Effector CD8-positive, alpha-beta T cell (primary cell): ENCODE data around the gene LRRC1.
A peak's percentile ranks its signal among the peaks of the same experiment; 100 is the strongest.
"Not testable (repeated sequence)": the region's sequence is repeated elsewhere in the genome, so short reads cannot be mapped to it uniquely, and the experiment has no call there.

Source experiments
- DNase-seq: peaks from one replicate; lab custom pipeline; 2025; lab: John Stamatoyannopoulos, UW
- total RNA-seq, 4 experiments: gene quantifications; one replicate each; lab custom pipeline; 2026; lab: John Stamatoyannopoulos, UW

The LRRC1 gene
- 5.3 to 8.9 (median 6.5) reads per million in 4 experiments for total RNA-seq

DNA sequence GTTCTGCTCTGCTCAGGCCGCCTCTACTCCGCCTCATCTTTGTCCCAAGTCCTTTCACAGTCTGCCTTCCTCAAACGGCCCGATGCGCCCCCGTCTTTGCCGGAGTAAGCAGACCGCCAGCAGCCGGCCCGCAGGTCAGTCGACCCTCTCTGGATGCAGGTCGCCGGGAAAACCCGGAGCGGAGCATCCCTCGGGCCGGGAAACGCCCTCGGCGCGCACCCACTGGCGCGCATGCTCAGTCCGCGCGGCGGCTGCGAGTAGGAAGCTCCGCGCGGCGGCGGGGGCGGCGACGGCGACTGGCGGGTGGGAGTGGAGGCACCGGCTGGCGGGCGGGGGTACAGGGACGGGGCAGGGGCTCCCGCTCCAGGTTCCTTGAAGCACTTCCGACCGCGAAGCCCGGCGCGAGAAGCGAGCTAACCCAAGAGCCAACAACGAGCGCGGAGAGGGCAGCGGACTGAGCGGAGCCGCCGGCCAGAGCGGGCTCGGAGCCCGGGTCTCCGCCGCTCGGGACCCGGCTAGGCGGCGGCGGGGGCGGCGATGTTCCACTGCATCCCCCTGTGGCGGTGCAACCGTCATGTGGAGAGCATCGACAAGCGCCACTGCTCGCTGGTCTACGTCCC, at the start of gene LRRC1:
Gene LRRC1, plus strand, starts transcription at position 286 of the 620 bp plus-strand sequence. Its CDS starts 252 bp downstream, at position 538.
- peak; percentile 75 for DNase-seq

DNA sequence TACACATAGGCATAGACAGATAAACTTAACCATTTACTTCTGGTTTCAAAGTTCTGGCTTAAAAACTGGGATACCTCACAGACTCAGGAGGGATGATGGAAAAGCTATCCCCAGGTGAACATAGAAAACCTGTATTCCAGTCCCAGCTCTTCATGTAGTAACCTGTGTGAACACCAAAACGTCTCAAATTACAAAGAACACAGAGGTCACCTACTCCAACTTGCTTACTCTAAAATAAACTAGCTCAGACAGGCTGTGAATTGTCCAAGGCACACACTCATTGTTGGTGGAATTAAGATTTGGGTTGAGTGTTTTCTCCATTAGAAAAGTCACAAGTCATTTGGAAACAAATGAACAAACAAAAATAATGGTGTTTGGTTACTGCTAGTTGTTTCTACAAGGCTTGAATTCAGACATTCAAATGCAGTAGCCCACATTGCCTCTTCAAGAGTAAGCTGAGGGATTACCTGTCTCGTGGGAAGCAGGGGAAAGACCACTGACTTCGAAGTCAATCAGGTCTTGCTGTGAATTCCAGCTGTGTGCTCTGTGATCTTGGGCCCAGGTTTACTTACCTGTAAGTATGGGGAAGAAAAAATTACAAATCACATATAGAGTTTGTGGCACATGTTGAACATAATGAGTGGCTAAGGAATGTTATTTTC, 48.2 kb upstream of the LRRC1 start:
- DNase-seq, result no peak

DNA sequence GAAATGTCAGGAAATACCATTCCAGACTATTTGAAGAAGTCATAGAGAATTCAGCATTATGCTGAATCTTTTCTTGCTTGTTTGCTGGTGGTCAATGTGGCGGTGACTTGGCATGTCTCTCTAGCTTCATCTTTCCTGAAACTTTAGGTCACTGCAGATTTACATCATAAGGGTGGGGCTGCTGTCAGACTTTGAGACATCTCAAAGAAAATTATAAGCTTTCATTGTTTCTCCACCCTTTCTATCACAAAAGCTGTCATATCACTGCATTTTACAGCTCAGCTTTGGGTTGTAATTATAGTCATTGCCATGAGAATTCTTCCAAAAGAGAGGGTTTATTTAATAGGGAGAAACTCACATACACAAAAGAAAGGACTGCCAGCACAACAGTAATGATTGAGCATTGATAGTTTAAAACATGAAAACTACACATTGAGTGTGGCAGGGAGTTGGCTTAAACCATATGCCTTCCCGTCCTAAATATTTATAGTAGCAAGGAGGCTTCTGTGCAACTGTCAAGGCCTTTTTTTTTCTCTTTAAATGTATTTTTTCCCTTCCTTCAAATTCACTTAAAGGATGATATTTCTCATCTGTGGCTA, 44.7 kb upstream of the LRRC1 start:
- no peak for DNase-seq

DNA sequence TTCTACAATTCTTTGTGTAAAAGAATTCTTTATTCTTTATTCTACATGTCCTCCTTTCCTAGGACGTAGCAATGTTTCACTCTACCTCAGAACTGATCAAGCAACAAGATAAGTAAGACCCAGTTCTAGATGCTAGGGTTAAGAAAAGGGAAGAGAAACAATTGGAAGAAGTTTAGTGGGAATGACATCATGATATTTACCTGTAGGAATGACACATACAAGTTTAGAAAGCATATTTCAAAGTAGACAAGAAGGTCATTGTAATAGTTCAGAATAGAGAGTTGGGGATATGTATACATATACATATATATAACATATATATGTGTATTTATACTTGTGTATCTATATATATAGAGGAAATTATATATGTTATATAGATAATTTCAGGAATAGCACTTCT, 43.4 kb upstream of the LRRC1 start:
- DNase-seq, result no peak

DNA sequence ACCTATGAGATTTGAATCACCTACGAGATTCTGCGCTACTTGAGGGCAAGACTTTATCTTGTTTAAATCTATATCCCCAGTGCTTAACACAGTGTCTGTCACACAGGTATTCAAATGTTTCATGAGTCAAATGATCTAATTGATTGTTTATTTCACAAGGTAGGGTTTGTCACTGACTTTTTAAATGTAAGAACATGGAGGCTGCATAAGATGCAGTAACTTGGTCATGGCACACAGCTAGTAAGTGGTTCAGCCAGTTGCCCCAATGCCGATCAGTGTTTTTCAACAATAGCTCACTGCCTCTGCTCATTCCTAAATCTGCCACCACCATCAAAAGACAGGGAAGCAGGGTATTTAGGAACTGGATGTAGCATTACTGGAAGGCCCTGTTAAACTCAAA, 42.4 kb upstream of the LRRC1 start:
- DNase-seq, result no peak

DNA sequence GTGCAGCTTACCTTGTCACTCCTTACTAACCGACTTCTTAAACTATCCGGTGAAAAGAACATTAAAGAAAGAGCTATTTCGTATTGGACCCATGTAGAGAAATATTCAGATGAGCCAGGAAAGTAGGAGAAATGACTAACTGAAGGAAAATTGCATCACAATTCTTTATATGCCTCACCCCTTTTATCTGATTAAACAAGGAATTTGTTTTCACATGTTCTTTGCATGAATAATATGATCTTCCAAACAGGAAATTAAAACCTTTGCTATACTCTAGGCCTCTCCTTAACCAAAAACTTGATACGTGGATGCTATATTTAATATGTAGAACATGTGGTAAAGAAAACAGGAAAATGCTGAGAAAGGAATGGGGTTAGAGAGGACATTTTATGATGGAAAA, 41.9 kb upstream of the LRRC1 start:
- DNase-seq, result no peak

DNA sequence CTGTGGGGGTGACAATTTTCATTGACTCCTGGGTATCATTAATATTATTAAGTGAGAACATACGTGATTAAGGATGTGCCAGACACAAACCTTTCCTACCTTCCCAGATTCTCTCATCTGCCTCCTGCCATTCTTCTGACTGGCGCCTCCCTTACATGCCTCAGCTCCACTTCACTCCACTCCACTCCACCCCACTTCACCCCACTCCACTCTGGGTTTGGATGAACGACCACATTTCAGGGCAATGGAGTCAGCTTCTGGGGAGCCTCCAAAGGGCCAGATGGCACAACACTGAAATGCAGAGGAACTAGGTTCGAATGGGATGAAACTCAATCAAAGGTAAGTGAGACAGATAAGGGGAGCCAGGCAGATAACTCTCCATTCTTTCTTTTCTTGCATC, 40.5 kb upstream of the LRRC1 start:
- no peak for DNase-seq

DNA sequence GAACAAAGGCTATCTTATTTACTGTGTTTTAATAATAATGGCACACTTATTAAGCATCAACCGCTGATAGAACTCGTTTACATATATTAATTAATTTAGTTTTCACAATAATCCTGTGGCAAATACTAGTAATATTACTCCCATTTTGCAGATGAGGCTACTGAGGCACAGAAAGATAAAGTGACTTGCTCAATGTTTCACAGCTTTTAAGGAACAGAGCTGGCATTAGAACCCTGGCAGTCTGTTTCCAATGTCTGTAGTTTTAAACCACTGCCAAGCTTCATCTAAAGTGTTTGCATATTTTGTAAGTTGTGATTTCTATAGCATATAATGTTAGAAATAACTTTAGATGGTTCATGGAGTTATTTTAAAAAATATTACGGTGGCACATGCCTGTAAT, 38.4 kb upstream of the LRRC1 start:
- no peak for DNase-seq

DNA sequence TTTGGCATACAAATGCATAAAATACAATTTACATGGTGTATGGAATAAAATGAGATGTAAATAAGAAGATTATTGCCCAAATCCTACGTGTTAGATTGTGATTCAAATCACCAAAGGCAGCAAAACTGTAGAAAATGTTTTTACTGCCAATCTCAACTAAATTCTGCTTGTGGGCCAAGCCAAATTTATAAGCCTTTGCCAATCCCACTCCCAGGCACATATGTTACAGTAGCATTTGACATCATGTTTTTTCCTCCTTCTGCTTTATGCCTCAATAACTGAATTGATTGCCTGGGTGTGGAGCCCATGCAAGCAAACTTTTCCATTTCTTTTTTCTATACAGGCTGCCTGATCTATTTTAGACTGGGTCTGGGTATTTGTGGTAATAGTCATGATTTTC, 36.3 kb upstream of the LRRC1 start:
- no peak for DNase-seq

DNA sequence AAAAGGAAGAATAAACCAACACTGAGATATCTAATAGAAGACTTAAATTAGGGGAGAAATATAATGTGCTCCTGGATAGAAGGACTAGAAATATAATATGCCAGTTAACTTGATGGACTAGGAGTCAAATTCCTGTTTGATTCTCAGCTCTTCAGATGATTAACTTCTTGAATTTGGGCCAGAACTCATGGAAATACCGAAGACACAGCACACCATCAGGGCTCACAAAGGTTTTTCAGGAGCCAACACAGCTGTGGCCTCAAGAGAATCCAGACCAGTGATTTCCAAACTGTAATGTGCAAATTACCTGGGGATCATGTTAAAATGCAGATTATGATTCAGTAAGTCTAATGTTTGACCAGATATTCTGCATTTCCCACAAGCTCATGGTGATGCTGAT, 33.8 kb upstream of the LRRC1 start:
- DNase-seq, result no peak

DNA sequence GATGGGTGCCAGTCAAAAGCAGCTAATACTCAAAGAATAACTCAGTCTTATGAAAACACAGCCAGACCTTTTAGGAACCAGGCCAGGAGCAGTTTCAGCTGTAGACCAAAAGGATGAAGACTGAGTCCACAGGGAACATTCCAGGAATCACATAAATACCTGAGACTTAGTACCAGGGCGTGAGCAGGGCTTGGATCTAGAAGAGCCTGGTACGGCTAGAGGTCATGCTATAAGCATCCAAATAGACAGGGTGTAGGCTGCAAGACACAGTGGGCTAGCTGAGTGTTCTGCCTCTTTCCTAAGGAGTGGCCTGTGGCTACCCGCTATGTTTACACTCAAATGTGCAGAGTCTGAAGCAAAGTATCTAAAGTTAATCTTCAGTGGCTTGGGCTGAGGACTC, 29.5 kb upstream of the LRRC1 start:
- DNase-seq, result no peak

DNA sequence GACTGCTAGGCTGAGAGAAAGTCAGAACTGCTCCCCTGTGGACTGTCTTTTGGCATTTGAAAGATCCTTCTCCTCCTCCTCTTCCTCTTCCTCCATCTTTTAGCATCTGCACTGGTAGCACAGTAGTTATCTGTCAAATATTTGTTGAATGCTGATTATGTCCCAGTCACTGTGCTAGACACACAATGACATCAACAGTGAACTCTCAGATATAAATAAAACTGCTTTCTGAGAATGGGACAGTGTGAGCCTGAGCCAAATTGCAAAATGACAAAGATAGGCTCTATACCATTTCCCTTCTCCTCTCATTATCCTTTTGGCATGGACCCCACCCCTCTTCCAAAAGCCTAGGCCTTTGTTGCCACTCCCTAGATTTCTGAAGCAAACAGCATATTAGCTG, 27.9 kb upstream of the LRRC1 start:
- no peak for DNase-seq

DNA sequence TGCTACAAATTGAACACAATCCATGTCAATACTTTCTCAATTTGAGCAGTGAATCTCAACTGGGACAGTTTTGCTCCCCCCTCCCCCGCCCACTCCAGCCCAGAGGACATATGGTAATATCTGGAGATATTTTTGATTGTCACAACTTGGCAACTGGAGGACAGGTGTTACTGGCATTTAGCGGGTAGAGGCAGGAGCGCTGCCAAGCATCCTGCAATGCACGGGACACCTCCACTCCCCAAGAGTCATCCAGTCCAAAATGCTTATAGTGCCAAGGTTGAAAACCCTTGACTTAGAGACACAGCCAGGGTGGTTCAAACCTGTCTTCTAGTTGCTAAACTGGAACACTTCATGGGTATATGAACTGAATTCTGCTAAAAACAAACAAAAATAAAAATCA, 26.9 kb upstream of the LRRC1 start:
- DNase-seq, result no peak

DNA sequence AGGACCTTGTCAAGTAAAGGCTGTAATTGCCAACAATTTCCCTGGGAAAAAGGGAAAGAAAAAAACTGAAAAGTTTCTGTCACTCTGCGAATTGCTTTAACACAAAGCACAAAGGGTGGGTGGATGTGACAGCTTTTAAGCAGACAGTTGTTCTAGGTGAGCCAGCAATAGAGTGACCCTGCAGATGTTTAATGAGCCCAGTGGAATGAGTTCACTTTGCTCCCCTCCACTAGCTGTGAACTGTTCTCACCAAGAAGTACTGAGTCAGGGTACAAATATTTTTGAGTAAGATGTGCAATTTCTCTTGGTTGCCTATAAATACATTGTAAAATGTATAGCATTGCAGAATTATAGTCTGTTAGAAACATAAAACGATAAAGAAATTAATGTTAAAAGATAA, 26.2 kb upstream of the LRRC1 start:
- no peak for DNase-seq

DNA sequence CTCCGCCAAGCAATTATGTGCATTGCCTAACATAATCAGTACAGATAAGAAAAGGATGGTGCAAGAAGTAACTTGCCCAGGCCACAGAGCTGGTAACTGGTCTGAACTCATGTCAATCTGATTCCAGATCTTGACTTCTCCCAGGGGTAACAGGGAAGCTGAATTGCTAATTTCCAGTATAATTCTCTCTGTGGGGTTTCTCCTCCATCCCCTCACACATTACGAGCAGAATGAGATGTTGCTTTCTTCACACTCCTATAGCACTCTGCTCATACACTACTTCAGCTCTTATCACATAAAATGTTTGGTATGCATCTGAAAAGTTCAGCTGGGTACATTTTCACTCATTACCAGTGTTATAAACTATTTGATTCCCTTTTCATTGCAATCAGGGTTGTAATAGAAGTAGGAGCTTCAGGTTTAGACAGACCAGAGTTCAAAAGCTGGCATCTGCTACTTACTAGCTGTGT, 24.0 kb upstream of the LRRC1 start:
- DNase-seq, result no peak

DNA sequence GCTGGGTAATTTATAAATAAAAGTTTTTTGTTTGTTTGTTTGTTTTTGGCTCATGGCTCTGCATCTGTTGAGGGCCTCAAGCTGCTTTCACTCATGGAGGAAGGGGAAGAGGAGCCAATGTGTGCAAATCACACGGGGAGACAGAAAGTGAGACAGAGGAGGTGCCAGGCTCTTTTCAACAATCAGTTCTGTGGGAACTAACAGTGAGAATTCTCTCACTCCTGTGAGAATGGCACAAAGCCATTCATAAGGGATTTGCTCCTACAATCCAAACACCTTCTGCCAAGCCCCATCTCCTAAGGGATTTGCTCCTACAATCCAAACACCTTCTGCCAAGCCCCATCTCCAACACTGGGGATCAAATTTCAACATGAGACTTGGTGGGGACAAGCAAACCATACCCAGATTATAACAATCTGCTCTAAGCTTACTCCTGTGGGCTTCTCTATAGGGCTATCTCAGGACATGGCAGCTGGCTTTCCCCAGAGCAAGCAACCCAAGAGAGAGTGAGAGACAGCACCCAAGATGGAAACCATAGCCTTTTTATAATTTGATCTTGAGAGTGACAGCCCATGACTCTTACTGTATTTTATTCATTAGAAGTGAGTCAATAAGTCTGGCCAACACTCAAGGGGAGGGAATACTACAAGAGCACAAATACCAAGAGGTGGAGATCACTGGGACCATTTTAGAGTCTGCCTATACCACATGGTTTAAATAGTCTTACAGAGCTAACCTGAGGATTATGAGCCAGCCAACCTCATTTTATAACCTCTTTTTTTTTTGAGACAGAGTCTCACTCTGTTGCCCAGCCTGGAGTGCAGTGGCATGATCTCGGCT, 22.8 kb upstream of the LRRC1 start:
- no peak for DNase-seq

DNA sequence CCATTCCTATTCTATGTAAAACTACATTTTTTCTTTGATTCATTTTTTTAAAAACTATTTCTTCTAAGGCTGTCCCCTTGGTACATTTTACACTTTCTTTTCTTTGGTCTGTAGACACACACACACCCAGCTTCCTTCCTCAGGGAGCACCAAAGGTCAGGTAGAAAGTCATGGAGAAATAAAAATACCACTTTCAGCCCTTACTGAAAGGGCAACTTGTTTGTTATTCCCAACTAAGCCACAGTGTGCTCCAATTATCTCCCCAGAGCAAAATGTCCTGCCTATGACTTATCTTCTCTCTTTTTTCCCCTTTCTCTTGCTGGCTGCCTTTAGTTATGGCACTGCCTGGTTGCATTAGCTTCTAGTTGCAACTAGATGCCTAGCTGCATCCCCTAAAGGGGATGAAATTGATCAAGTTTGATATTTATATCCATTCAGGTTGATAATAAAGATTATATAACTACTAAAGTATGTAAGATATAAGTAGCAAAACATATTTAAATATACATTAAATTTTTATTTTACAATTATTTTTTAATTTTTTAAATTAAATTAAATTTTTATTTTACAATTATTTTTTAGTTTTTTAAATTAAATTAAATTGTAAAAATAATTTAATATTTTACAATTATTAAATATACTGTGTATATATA, 21.6 kb upstream of the LRRC1 start:
- no peak for DNase-seq

DNA sequence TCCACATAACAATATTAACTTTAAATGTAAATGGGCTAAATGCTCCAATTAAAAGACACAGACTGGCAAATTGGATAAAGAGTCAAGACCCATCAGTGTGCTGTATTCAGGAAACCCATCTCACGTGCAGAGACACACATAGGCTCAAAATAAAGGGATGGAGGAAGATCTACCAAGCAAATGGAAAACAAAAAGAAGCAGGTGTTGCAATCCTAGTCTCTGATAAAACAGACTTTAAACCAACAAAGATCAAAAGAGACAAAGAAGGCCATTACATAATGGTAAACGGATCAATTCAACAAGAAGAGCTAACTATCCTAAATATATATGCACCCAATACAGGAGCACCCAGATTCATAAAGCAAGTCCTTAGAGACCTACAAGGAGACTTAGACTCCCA, 18.7 kb upstream of the LRRC1 start:
- DNase-seq, result not testable (repeated sequence)

DNA sequence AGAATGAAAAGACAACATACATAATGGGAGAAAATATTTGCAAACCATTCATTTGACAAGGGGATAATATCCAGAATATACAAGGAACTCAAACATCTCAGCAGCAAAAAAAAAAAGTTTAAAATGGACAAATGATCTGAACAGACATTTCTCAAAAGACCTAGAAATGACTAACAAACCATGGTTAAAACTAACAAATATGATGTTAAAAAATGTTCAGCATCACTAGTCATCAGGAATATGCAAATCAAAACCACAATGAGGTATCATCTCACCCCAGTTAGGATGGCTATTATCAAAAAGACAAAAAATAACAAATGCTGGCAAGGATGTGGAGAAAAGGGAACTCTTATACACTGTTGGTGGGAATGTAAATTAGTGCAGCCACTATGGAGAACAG, 9.8 kb upstream of the LRRC1 start:
- not testable (repeated sequence) for DNase-seq

DNA sequence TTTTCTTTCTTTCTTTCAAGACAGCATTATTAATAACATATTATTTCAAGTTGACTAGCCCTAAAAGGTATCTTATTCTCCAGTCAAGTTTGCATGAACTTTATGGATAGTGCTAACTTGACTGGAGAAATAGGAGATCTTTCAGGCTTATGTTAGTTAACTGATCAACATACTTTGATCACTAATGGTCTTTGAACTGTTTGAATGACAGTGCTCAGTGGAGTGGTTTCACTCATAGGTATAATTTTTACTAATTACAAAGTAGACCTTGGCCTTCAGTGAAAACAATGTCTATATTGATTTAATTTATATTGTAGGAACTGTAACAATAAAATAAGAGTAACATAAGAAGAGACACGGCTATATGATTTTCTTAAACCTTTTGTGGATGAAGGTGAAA, 8.0 kb upstream of the LRRC1 start:
- DNase-seq, result no peak

DNA sequence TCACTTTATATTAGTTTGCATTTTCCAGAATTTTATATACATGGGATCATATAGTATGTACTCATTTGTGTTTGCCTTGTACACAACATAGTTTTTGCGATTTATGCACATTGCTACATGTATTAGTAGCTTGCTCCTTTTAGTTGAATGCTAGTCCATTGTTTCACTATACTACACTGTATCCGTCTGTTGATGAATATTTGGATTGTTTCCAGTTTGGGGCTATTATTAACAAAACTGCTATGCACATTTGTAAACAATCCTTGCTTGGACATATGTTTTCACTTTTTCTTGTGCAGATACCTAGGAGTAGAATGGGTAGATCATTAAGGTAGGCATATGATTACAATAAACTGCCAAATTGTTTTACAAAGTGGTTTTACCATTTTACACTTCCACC, 3.9 kb upstream of the LRRC1 start:
- no peak for DNase-seq

DNA sequence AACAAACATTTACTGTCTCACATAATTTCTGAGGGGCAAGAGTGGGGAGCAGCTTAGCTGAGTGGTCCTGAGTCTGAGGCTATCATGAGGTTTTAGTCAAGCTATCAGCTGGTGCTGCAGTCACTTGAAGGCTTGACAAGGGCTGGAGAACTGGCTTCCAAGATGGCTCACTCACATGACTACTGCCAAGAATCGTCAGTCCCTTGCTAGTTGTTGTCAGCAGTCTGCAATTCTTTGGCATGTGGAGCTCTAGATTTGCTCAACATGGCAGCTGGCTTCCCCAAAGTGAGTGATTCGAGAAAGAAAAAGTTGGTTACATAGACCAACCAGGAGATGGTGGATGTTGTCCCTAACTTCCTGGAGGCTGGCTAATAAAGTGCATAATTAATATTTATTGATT, 2.8 kb upstream of the LRRC1 start:
- DNase-seq, result no peak
